ENCODE data around the gene CLPTM1L.

The CLPTM1L gene

DNA sequence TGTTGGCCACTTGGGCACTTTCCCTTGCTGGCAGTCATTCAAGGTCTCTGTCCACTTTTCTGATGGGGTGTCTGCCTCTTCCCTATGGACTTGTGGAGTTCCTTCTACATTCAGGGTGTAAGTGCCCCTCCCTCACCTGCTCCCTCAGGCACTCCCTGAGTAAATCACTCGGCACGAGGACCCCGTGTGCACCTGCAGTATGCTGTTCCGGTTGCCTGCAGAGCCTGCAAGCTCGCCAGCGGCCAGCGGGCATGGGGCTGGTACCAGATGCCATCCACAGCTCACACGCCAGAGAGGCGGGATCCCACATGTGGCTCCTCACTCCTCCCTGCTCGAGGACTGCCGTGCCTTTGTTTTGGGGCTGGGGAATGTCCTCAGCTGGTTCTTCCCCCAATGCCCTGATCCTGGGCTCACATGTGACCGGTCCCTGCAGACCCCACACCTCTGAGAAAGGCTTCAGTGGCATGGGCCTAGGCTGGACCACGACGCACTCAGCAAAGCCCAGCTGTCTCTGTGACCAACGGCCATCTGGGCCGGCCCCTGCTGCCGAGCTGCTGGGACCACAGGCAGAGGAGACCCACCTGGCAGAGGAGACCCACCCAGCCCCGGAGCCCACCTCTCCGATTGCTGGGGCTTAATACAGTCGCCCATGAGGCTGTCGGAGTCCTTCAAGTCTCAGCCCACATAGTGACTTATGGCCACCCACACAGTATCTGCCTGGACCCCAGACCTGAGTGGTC lies 46.1 kb upstream of the CLPTM1L start:
- TF ChIP-seq, protein P1, sequence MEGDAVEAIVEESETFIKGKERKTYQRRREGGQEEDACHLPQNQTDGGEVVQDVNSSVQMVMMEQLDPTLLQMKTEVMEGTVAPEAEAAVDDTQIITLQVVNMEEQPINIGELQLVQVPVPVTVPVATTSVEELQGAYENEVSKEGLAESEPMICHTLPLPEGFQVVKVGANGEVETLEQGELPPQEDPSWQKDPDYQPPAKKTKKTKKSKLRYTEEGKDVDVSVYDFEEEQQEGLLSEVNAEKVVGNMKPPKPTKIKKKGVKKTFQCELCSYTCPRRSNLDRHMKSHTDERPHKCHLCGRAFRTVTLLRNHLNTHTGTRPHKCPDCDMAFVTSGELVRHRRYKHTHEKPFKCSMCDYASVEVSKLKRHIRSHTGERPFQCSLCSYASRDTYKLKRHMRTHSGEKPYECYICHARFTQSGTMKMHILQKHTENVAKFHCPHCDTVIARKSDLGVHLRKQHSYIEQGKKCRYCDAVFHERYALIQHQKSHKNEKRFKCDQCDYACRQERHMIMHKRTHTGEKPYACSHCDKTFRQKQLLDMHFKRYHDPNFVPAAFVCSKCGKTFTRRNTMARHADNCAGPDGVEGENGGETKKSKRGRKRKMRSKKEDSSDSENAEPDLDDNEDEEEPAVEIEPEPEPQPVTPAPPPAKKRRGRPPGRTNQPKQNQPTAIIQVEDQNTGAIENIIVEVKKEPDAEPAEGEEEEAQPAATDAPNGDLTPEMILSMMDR (IDR thresholded peaks at IDR 0.05; ENCODE audit: low read depth, low read length) = no peak
- H3K4me3 ChIP-seq (ENCODE audit: low read depth, low read length) = no peak overlapping the region

DNA sequence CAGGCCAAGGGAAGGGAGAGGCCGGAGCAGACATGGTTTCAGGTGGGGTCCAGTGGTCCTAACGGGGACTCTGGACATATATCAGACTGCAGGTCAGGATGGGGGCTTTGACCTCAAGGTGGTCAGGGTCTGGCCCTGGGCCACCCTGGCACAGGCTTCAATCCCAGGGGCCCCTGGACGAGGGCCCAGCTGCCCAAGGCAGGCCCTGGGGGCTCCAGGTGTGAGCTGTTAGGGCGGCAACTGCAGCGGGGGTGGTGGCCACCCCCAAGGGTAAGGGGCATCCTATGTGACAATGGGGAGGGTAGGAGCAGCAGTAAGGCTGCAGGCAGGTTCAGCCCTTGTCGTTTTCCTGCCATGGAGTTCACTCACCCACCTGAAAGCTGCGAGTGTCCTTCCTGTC lies 45.4 kb upstream of the CLPTM1L start:
- TF ChIP-seq, protein P1 (IDR thresholded peaks at IDR 0.05; ENCODE audit: low read depth, low read length) = no peak
- no peak overlapping the region for H3K4me3 ChIP-seq (ENCODE audit: low read depth, low read length)

DNA sequence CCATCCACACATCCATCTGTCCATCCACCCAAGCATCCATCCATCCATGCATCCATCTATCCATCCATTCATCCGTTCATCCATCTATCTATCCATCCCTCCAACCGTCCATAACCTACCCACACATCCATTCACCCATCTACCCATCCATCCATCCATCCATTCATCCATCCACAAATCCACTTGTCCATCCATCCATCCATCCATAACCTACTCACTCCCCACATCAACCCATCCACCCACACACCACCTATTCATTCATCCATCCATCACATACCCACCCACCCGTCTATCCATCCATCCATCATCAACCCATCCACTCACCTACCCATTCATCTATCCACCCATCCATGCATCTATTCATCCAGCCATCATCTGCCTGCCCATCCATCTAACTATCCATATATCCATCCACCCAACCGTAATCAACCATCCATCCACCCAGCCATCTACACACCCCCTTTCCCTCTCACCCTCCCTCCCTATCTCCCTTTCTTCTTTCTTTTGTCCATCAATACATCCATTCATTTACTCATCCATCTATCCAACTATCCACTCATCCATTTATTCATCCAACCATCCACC lies 43.6 kb upstream of the CLPTM1L start:
- no peak overlapping the region for H3K4me3 ChIP-seq (ENCODE audit: low read depth, low read length)
- TF ChIP-seq, protein P1 (IDR thresholded peaks at IDR 0.05; ENCODE audit: low read depth, low read length) = no peak

DNA sequence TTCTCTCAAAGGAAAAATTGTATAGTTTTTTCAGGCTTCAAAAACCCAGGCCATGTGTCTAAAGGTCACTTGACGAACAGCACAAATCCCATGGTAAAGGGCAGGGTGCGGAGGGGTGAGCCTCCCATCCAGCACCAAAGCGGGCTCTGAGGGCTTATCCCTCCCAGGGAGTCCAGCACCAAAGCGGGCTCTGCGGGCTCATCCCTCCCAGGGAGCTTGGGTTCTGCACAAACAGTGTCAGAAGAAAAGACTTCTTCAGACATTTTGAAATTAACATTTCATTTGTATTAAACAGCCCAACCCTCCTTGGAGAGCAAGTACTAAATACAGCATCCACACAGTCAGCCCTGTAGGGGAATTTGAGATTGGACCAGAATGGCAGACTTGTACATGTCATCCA lies 43.0 kb upstream of the CLPTM1L start:
- no peak overlapping the region for H3K4me3 ChIP-seq (ENCODE audit: low read depth, low read length)

DNA sequence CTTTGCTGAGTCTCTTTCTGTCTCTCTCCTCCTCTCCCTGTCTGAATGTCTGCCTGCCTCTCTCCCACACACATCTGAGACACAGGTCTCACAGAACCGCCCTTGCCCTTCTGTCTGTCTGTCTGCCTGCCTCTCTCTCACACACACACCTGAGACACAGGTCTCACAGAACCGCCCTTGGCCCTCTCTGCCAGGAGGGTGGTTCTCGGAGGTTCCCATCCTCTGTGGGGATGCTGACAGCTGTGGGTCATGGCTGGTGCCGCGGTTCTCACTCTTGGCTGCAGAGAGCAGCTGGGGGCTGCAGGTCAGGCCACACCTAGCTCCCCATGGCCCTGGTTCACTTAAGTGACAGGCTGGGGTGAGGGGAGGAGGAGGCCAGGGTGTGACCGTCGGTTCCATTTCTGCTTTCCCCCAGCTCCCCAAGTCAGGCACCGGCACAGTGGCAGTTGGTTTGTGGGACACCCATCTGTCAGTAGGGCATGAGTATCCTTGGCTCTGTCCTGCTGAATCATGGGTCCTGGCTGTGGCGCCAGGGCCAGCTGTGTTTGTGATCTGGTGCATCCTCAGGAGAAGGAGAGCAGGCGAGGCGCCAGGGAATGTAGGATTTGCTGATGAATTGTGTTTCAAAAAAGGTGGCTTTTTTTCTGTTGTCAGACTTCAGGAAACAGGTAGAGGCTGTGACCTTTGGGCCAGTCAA lies 42.3 kb upstream of the CLPTM1L start:
- TF ChIP-seq, protein P1 (IDR thresholded peaks at IDR 0.05; ENCODE audit: low read depth, low read length) = no peak

More for the DNA sequence above, 43.0 kb upstream of the CLPTM1L start:
- TF ChIP-seq, protein P1 (IDR thresholded peaks at IDR 0.05; ENCODE audit: low read depth, low read length) = no peak

DNA sequence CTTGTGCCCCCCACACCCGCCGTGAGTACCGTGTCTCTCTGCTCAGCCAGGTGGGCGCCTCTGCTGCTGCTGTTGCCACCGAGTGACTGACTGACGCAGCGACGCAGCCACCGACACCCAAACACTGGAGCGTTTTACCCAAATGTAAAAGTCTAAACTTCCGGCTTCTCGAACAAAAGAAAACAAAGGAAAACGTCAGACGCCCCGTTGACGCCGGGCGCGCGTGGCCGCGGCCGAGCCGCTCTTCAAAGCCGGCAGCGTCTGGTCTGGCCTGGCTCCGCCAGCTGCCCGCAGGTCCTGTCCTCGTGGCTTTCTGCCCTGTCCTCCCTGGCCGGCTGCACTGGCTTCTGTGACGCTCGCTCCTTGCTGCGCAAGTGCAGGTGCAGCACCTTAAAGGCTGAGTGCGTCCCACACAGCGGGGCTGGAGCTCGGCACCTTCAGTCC lies 41.4 kb upstream of the CLPTM1L start:
- H3K4me3 ChIP-seq (ENCODE audit: low read depth, low read length) = peak overlapping the region; percentile 46
- TF ChIP-seq, protein P1 (IDR thresholded peaks at IDR 0.05; ENCODE audit: low read depth, low read length) = no peak

More for the DNA sequence above, 42.3 kb upstream of the CLPTM1L start:
- H3K4me3 ChIP-seq (ENCODE audit: low read depth, low read length) = no peak overlapping the region

Data from WI38 (cell line).